Neural cell (in vitro differentiated cells): ENCODE measurements around the gene NFYB. TPM values are rescaled to one million over a fixed set of nuclear protein-coding genes. Genes with fewer than 3 reads are reported as not detected.

Experiments used
- H2AFZ ChIP-seq: fragments of 200-600, 300-800 bp; sonication (generic), shearing (Covaris generic); 2 replicates; pipeline ENCODE4 v1.6.0; 2014; ENCODE audit warnings: low read depth, mild to moderate bottlenecking, antibody characterized with exemption, low read length, moderate library complexity
- H3F3A ChIP-seq: fragments of 200-600 bp; shearing (Covaris generic); 2 replicates; pipeline ENCODE4 v1.6.1; 2016; ENCODE audit warnings: mild to moderate bottlenecking, moderate library complexity, mixed read lengths, antibody characterized with exemption, low read length; ENCODE audit not compliant: insufficient read depth, poor library complexity, severe bottlenecking
- H3K27ac ChIP-seq: fragments of 200-600, 300-800 bp; sonication (generic), shearing (Covaris generic); 2 replicates; pipeline ENCODE4 v1.5.1; 2014; ENCODE audit warnings: mild to moderate bottlenecking, low read length, moderate library complexity
- H3K27me3 ChIP-seq: fragments of 300-800, 200-600 bp; sonication (generic), shearing (Covaris generic); 2 replicates; pipeline ENCODE4 v1.6.0; 2014; ENCODE audit warnings: mild to moderate bottlenecking, low read depth, low read length, moderate library complexity; ENCODE audit not compliant: insufficient read depth
- H3K36me3 ChIP-seq: fragments of 300-800, 200-600 bp; sonication (generic), shearing (Covaris generic); 2 replicates; pipeline ENCODE4 v1.5.1; 2014; ENCODE audit warnings: mild to moderate bottlenecking, antibody characterized with exemption, low read length, moderate library complexity; ENCODE audit not compliant: insufficient read depth
- H3K4me2 ChIP-seq: fragments of 300-800, 200-600 bp; sonication (generic), shearing (Covaris generic); 2 replicates; pipeline ENCODE4 v1.6.0; 2014; ENCODE audit warnings: mild to moderate bottlenecking, low read length
- H3K4me3 ChIP-seq: fragments of 300-800, 200-600 bp; sonication (generic), shearing (Covaris generic); 2 replicates; pipeline ENCODE4 v1.5.1; 2014; ENCODE audit warnings: mild to moderate bottlenecking, low read length, moderate library complexity
- H3K79me2 ChIP-seq: fragments of 200-600 bp; shearing (Covaris generic); replicated peaks from 2 replicates; pipeline ENCODE4 v1.6.0; 2014; ENCODE audit warnings: mild to moderate bottlenecking, low read length, moderate library complexity; ENCODE audit not compliant: insufficient read depth
- H3K9ac ChIP-seq: fragments of 300-800, 200-600 bp; sonication (generic), shearing (Covaris generic); 2 replicates; pipeline ENCODE4 v1.6.1; 2016; ENCODE audit warnings: mild to moderate bottlenecking, low read length, mixed read lengths
- H3K9me2 ChIP-seq: fragments of 200-600 bp; shearing (Covaris generic); 2 replicates; pipeline ENCODE4 v1.6.1; 2016; ENCODE audit warnings: mild to moderate bottlenecking, low read length, mixed read lengths; ENCODE audit not compliant: insufficient read depth
- H3K9me3 ChIP-seq: fragments of 200-600, 300-800 bp; sonication (generic), shearing (Covaris generic); 2 replicates; pipeline ENCODE4 v1.6.1; 2016; ENCODE audit warnings: mild to moderate bottlenecking, mixed run types, low read length, moderate library complexity, mixed read lengths
- H4K20me1 ChIP-seq: fragments of 200-600 bp; shearing (Covaris generic); 2 replicates; pipeline ENCODE4 v1.6.1; 2016; ENCODE audit warnings: mild to moderate bottlenecking, mixed run types; ENCODE audit not compliant: insufficient read depth
- CTCF ChIP-seq: fragments of 450-650 bp; IDR thresholded peaks from 2 replicates; pipeline ENCODE4 v1.5.1; 2014; ENCODE audit warnings: antibody characterized with exemption, mild to moderate bottlenecking, moderate library complexity; ENCODE audit not compliant: poor library complexity, severe bottlenecking
- EP300 ChIP-seq: fragments of 450-650 bp; conservative IDR thresholded peaks from 2 replicates; pipeline ENCODE4 v1.6.1; 2014; ENCODE audit warnings: antibody characterized with exemption, mild to moderate bottlenecking, moderate library complexity; ENCODE audit not compliant: poor library complexity, severe bottlenecking
- EZH2 ChIP-seq: fragments of 200-600, 300-800 bp; shearing (Covaris generic), sonication (generic); IDR thresholded peaks from 2 replicates; pipeline ENCODE4 v1.6.1; 2014; ENCODE audit warnings: antibody characterized with exemption, low read length, borderline replicate concordance, mild to moderate bottlenecking; ENCODE audit not compliant: insufficient read depth, poor library complexity, severe bottlenecking
- MXI1 ChIP-seq: fragments of 450-650 bp; conservative IDR thresholded peaks from 2 replicates; pipeline ENCODE4 v1.6.1; 2014; ENCODE audit warnings: antibody characterized with exemption, mild to moderate bottlenecking; ENCODE audit not compliant: poor library complexity, severe bottlenecking
- POLR2AphosphoS5 ChIP-seq: IDR thresholded peaks from 2 replicates; pipeline ENCODE4 v1.6.1; 2012
- RAD21 ChIP-seq: fragments of 450-650 bp; conservative IDR thresholded peaks from 2 replicates; pipeline ENCODE4 v1.6.1; 2014; ENCODE audit warnings: antibody characterized with exemption, mild to moderate bottlenecking, moderate library complexity
- REST ChIP-seq: IDR thresholded peaks from 2 replicates; pipeline ENCODE4 v1.6.1; 2012; ENCODE audit warnings: borderline replicate concordance
- SMC3 ChIP-seq: fragments of 450-650 bp; conservative IDR thresholded peaks from 2 replicates; pipeline ENCODE4 v1.6.1; 2014; ENCODE audit warnings: antibody characterized with exemption, mild to moderate bottlenecking, moderate library complexity; ENCODE audit not compliant: poor library complexity
- TAF1 ChIP-seq: IDR thresholded peaks from 2 replicates; pipeline ENCODE4 v1.6.1; 2012; ENCODE audit warnings: low read depth
- polyA plus RNA-seq: library from polyadenylated mRNA; depleted of rRNA; stranded (reverse); fragments of >200 nt; gene quantifications from 2 replicates; pipeline ENCODE4 v1.2.3, GENCODE V29; 2014

Gene NFYB
- polyA plus RNA-seq, 1 donor from 2014 or later = 60.8 TPM

DNA sequence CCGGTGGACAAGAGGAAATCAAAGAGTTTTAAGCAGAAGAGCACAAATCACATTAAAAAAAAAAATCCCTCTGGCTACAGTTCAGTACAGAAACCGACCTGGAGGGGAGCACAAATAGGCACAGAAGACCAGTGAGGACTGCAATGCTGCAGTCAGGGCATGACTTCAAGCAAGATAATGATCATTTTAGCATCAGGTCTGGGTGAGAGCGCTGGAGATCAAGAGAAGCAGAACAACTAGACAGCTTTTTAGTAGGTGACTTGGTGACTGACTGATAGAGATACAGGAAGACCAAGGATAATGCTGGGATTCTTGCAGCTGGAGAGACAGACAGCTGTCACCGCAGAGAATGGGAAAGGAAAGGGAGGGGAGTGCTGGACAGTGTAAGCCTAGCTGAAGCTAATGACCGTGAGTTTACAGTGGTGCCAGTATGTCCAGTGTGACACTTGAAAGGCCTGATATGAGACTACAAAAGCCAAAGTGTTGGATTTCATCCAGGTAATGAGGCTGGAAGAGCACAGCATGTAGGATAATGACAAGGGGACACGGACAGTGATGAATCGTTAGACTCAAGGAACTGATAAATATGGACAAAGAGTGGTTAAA is 5.6 kb downstream of the NFYB start:
- Histone ChIP-seq H3K4me2 (no peak overlapping the region), H3K4me3 (no peak overlapping the region), H3K27ac (no peak overlapping the region), H3K9me3 (no peaks in the 10 kb centered on the region), H3K9me2 (no peaks in the 10 kb centered on the region), H3K9ac (no peak overlapping the region), H3K27me3 (no peaks in the 10 kb centered on the region), H2AFZ (no peak overlapping the region), H3F3A (peaks cover 6% of the 10 kb centered on the region), H3K36me3 (peaks cover 9% of the 10 kb centered on the region), H4K20me1 (no peaks in the 10 kb centered on the region), H3K79me2 (peaks cover 44% of the 10 kb centered on the region)
- no peak for TF ChIP-seq RAD21
- TF ChIP-seq EP300 = no peak
- no peak for TF ChIP-seq POLR2AphosphoS5
- no peak for TF ChIP-seq SMC3
- TF ChIP-seq TAF1 = no peak
- no peak for TF ChIP-seq EZH2
- TF ChIP-seq REST = no peak
- no peak for TF ChIP-seq CTCF
- no peak for TF ChIP-seq MXI1

GRCh38 chr12:104131609-104132008 is 6.4 kb downstream of the NFYB start:
- peaks cover 6% of the 10 kb centered on the region for H3F3A ChIP-seq
- peaks cover 42% of the 10 kb centered on the region for H3K79me2 ChIP-seq
- H3K27me3 ChIP-seq = no peaks in the 10 kb centered on the region

More at GRCh38 chr12:104131609-104132008, 6.4 kb downstream of the NFYB start:
- H3K9ac ChIP-seq = no peak overlapping the region
- H3K4me2 ChIP-seq = no peak overlapping the region
- no peaks in the 10 kb centered on the region for H4K20me1 ChIP-seq
- no peak overlapping the region for H3K4me3 ChIP-seq
- H3K9me3 ChIP-seq = no peaks in the 10 kb centered on the region
- TF ChIP-seq MXI1 (no peak), EP300 (no peak), SMC3 (no peak), TAF1 (no peak), POLR2AphosphoS5 (no peak), CTCF (no peak), EZH2 (no peak), REST (no peak), RAD21 (no peak)
- H3K9me2 ChIP-seq = no peaks in the 10 kb centered on the region
- H3K27ac ChIP-seq = no peak overlapping the region
- no peak overlapping the region for H2AFZ ChIP-seq
- peaks cover 9% of the 10 kb centered on the region for H3K36me3 ChIP-seq
